Astrocyte of the cerebellum (primary cell): ENCODE data around the gene CIB1.
A peak's percentile ranks its signal among the peaks of the same experiment; 100 is the strongest.

Source experiments
- DNase-seq: peaks from one replicate; pipeline ENCODE4 v3.0.0-alpha.2; 2011; ENCODE audit warnings: low read depth
- H3K4me3 ChIP-seq: 2 replicates; pipeline ENCODE4 v1.5.1; 2011; ENCODE audit warnings: mild to moderate bottlenecking, low read depth, low read length, moderate library complexity
- in situ Hi-C: cut with HindIII; loops from 2 replicates; pipeline ENCODE4 v1.10.0; 2017; ENCODE audit warnings: low sequenced_read_pairs
- TF ChIP-seq, protein P1 (sequence below): IDR thresholded peaks from 2 replicates; pipeline ENCODE4 v1.5.1; 2012; ENCODE audit warnings: low read length, low read depth, moderate library complexity, mild to moderate bottlenecking; ENCODE audit errors: missing control alignments

The CIB1 gene

DNA sequence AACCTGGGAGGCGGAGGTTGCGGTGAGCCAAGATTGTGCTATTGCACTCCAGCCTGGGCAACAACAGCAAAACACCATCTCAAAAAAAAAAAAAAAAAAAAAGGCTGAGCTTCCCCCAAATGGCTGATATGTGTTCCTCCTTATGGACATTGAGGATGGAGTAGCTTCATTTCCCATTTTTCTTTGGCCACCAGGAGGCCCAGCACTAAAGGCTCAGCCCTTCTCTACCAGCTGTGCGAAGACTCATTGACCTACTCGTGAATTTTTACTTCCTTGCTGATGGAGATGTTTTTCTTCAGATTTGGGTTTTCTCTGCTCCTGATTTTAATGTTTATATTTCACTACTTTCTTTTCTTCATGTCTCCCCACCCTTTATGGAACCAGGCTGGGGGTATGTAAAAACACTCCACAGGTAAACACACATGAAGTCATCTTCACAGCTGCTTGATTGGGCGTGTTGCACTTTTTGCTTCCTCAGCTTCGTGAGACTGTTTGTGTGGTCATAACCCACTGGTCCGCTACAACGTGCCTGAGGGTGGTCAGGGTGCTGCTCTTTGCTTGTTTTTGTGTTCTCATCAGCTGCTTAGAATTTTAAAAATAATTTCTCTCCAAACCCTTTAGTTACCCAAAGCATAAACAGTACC is 19.1 kb downstream of the CIB1 start:
- in situ Hi-C loops = loop anchor here (5.0 kb wide), 2 partner anchors 62 to 167 kb away; no protein-coding TSS in a partner anchor

DNA sequence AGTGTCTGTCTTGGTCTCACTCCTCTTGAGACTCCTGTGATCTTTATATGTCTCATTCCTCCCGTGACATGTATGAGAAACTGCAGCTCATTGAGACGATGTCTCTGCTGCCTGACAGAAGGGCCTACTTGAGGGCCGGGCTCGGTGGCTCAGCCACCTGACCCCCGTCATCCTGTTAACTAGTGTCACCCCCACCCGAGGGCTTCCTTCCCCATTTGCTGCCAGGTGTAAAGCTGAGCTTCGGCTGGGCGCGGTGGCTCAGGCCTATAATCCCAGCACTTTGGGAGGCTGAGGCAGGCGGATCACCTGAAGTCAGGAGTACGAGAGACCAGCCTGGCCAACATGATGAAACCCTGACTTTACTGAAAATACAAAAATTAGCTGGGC is 19.9 kb downstream of the CIB1 start:
- TF ChIP-seq, protein P1, sequence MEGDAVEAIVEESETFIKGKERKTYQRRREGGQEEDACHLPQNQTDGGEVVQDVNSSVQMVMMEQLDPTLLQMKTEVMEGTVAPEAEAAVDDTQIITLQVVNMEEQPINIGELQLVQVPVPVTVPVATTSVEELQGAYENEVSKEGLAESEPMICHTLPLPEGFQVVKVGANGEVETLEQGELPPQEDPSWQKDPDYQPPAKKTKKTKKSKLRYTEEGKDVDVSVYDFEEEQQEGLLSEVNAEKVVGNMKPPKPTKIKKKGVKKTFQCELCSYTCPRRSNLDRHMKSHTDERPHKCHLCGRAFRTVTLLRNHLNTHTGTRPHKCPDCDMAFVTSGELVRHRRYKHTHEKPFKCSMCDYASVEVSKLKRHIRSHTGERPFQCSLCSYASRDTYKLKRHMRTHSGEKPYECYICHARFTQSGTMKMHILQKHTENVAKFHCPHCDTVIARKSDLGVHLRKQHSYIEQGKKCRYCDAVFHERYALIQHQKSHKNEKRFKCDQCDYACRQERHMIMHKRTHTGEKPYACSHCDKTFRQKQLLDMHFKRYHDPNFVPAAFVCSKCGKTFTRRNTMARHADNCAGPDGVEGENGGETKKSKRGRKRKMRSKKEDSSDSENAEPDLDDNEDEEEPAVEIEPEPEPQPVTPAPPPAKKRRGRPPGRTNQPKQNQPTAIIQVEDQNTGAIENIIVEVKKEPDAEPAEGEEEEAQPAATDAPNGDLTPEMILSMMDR = no peak
- no peak overlapping the region for H3K4me3 ChIP-seq
- no peak for DNase-seq
- in situ Hi-C loops = no loop called here

More for the DNA sequence above, 19.1 kb downstream of the CIB1 start:
- DNase-seq = no peak
- TF ChIP-seq, protein P1 = peak; percentile 46
- no peak overlapping the region for H3K4me3 ChIP-seq

DNA sequence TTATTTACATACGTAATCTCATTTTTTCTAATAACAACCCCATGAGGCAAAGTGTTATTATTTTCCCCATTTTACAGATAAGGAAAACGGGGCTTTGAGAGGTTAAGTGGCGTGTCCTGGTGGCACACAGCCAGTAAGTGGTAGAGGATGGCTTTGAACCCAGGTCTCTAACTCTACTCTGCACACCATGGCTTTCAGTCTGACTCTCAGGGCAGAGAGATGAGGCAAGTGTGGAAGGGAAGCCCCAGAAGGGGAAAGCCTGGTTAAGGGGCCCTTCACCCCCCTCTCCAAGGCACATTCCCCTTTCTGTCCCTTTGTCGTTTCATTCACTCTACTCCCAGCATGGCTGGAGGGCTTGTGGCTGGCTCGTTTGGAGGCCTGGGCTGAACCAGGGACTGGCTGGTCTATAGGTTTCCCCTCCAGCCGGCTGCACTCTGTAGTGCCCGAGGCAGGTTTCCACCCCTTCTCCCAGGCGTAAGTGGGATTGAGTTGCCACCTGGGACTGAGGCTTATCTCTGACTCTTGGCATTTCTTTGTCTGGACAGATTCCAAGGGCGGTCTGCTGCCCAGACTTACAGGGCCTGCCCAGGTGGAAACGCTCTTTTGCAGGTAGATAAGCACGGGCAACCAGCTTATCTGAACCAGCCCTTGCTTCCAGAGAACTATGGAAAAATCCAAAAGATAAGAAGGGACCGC is 20.5 kb downstream of the CIB1 start:
- DNase-seq = no peak
- no peak overlapping the region for H3K4me3 ChIP-seq
- TF ChIP-seq, protein P1 = no peak
- in situ Hi-C loops = no loop called here

DNA sequence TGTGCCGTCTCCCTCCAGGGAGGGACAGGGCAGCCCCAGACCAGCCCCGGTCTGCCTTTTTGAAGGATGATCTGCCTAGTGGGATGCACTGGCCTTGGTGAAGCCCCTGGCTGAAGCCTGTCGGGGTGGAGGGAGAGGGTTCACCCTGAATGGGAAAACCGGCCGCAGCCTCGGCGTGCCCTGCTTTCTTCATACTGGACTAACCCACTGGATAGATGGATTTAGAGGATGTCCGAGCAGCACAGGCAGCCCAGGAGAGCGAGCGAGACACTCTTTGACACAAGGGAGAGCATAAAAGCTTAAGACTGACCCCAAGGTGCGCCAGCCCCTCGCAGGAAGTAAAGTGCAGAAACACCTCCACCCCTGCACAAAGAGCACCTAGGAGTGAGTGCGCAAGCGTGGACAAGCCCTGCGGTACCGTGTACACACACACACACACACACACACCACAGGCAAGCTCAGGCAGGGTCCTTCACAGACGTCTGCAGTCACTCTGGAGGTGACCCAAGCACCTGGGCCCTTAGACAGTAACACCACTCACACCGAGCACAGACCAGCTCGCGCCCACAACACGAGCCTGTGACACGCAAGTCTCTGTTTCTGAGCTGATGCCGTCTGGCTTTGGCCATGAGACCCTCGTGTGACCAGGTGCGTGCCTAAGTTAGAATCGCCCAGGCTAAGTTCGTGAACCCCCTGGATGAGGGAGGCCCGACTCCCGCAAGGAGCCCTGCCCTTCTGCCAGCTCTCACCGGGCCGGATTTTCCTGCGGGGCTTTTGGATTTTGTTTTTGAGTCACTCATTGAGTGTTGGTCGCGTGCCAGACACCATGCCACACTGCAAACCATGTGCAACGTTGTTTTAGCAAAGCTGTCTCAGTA is 21.3 kb downstream of the CIB1 start:
- TF ChIP-seq, protein P1 = no peak
- no peak for DNase-seq
- no peak overlapping the region for H3K4me3 ChIP-seq
- in situ Hi-C loops = no loop called here

DNA sequence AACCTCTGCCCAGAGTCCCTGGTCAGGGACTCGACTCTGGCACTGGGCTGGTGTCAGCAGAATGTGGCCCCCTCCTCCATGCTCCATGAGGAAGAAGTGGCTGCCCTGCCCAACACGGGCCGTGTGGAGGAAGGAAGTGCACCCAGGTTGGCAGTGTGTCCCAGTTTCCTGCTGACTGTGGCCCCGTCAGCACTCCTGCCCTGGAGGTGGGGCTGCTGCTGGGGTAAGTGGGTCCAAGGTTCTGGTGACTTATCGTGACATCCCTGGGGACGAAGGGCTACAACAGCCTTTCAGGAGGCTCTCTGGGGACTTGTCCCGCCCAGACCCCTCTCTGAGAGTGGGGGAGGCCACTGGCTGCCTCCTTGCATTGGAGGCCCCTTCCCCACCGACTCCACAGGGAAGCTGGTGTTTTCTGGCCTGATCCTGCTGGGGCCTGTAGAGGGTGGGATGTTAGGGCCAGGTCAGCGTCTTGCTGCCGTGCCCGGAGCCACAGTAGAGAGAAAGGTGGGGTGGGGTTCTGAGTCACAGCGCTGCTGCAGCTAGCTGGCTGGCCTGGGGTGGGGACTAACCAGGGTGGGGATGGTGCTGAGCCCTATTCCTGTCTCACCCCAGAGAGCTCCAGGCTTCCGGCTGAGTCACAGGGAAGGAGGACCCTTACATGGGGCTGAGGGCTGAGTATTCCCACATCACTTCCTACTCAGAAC is 22.1 kb downstream of the CIB1 start:
- no peak overlapping the region for H3K4me3 ChIP-seq
- TF ChIP-seq, protein P1 = no peak
- in situ Hi-C loops = no loop called here
- DNase-seq = no peak

DNA sequence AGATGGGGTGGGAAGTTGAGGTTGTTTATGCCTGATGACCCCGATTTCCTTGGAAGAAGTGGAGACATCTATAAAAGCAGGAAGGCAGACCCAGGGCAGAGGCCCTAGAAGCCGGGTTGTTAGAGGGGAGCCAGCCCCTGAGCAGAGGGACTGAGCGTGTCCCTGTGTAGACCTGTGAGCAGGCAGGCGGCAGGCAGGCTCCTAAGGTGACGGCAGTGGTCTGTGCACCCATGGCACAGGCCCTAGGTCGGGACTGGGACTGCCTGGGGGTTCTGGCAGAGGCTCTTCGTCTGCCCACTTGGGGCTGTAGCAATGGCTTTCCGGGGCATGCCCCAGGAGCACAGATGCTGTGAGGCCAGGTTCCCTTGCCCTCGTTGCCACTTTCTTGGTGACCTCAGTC is 22.7 kb downstream of the CIB1 start:
- DNase-seq = no peak
- in situ Hi-C loops = no loop called here
- no peak overlapping the region for H3K4me3 ChIP-seq
- TF ChIP-seq, protein P1 = no peak
